Lung microvascular endothelial cell (primary cell): ENCODE data around the gene KYAT1. TPM values are rescaled to one million over a fixed set of nuclear protein-coding genes. Genes with fewer than 3 reads are reported as not detected.
A peak's percentile ranks its signal among the peaks of the same experiment; 100 is the strongest.

Experiments used
- DNase-seq, 2 donors: peaks; one replicate each; pipeline versions ENCODE4 v3.0.0 to v3.0.0-alpha.2; 2010; ENCODE audit warnings: low read depth in 2 of 2
- total RNA-seq: library from RNA; depleted of rRNA; stranded (reverse); fragments of >200 nt; gene quantifications from 2 replicates; pipeline ENCODE4 v1.2.1, GENCODE V29; 2014

Gene KYAT1
- total RNA-seq, result 3.5 and 5.6 TPM in 2 replicates

DNA sequence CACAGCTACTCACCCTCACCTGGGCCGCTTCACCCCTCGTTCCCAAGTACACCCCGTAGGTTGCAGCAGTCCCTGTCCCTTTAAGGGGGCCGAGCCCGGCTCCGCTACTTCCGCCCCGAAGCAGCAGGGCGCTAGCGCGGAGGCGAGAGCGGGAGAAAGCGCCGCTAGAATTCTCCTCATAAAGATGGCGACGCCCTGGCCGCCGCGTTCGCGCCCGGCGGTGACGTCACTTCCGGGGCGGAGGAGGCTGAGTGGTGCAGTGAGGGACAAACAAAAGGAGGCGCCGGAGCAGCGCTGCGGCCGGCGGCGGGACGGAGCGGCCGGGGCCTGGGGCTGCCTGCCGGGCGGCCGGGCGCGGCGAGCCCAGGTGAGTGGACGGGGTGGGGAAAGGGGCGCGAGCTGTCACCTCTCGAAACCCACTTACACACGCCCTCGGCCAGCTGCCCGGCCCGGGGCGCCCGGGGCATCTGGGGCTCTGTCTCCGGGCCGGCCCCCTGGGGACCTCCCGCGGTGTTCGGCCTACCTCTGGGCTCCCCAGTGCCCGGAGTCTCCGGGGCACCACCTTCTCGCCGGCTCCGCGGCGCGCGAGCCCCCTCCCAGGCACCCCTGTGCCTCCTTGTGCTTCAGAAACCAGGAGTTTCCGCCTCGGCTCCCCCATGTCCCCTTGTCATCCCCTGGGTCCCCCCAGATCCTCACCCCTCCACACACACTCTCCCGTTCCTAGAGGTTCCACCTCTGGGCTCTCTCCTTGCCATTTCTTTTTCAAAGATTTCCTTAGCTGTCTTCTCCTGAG lies at the start of gene KYAT1, which contains the start of gene LRRC8A:
TSS of gene KYAT1 (minus strand) at position 67 of the 793 bp plus-strand sequence. CDS start 36,545 bp downstream, outside the sequence.
TSS of gene LRRC8A (plus strand) at position 250 of the 793 bp plus-strand sequence. CDS start 25,032 bp downstream, outside the sequence.
- DNase-seq, result peak; percentile 97

DNA sequence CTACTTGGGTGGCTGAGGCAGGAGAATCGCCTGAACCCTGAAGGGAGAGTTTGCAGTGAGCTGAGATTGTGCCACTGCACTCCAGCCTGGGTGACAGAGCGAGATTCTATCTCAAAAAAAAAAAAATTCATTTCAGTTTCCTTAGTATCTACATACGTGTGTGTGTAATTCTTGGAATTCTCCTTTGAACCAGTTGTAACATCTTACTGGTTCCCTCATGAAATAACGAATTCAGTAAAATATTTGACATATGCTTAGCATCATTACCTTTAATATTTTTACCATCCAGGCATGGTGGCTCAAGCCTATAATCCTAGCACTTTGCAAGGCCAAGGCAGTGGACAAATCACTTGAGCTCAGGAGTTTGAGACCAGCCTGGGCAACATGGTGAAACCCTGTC lies 47.8 kb upstream of the KYAT1 start:
- DNase-seq, result no peak

- no peak for DNase-seq
Measured at GRCh38 chr9:128928624-128929023, 46.9 kb upstream of the KYAT1 start.

DNA sequence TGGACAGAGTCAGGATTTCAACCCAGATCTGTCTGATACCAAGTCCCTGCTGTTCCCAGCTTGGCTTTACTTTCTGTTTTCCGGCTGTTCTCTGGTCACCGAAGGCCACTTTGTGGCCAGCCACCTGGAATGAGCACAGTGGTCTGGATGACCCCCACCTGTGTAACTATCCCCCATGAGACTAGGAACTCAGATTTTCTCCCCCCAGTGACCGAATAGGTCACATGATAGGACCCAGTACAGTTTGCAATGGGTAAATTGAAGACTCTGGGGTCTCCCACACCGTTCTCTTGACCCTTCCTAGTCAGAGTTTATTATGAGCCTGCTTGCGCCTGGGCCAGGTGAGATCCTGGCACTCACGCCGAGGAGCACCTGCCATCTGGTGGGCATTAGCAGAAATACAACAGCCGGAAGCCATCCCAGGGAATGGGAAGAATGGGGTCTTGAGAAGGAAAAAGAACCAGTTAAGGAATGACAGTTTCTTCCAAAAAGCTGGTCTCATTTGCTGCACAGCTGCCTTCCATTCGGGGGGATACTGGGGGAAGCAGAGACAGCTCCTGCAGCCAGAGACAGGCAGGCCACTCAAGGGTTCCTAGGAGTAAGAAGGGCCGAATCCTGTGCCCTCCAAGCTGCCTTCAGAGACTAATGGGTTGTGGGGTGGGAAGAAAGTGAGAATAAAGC lies 46.1 kb upstream of the KYAT1 start:
- peak; percentile 59 to 71 for DNase-seq

DNA sequence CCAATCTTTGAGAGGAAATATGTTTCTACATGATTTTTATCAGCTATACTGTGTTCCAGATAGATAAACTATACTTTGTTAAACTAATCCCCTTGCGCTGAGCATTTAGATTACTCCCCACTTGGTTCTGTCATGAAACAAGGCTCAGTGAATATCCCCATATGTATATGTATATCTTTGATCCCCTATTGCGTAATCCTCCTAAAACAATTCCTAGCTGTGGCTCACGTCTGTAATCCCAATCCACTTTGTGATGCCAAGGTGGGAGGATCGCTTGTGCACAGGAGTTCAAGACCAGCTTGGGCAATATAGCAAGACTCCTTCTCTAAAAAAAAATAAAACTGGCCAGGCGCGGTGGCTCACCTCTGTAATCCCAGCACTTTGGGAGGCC lies 41.7 kb upstream of the KYAT1 start:
- DNase-seq, result no peak

DNA sequence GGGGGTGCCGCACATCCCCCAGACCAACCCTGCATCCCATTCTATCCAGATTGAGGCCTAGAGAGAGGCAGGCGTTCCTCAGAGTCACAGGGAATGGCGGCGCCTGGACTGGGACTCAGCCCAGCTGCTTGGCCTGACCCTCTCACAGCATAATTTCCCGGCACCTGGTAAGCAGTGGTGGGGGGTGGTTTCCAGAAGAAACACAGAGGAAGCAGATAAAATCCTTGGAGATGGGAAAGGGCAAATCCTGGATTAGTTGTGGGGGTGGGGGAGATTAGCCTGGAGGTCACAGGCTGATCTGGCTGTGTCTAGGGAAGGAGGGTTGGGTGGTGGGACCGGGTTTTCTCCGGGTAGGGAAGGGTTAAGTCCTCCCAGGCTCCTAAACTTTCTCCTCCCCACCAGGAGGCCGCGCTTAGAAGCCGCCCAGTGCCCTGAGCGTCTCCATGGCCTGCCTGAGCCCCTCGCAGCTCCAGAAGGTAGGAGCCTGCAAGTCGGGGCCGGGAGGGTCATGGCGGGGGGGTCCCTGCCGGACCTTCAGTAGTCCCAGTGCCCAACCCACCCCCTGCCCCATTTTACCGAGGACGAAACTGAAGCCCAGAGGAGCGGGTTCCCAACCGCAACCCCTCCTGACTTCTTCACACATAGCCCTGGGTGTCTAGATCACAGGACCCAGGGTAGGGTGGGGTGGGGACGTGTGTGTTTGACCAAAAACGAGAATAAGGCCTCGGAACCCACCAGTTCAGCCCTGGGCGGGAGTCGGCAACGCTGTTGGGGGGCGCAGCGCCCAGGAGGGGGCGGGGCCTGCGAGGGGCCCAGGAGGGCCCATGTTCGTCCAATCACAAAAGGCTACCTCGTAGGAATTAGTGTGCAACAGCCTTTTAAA lies 40.4 kb upstream of the KYAT1 start:
- DNase-seq, result no peak

- no peak for DNase-seq
Measured at GRCh38 chr9:128920381-128921058, 38.8 kb upstream of the KYAT1 start, which contains the start of gene PHYHD1. PHYHD1 (plus strand) TSS chr9:128920982; CDS start chr9:128922324, 1,342 bp downstream.

- no peak for DNase-seq
Measured at GRCh38 chr9:128919402-128920089, 37.8 kb upstream of the KYAT1 start.

DNA sequence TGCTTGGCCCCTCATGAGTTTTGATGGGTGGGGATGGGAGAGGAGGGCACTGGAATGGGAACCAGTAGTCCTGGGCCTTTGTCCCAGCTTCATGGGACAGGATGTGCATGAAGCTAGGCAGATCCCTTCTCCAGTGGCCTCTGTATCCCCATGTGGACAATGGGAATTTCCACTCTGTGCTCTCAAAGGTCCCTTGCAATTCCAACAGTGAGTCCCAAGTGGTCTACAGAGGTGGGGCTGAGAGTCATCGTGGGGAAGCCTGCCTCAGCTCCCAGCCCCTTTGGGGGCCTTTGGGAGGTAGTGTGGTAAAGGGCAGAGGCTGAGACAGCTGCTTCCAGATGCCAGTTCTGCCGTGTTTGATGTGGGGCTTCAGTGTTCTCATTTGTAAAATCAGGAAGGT lies 37.2 kb upstream of the KYAT1 start:
- no peak for DNase-seq

DNA sequence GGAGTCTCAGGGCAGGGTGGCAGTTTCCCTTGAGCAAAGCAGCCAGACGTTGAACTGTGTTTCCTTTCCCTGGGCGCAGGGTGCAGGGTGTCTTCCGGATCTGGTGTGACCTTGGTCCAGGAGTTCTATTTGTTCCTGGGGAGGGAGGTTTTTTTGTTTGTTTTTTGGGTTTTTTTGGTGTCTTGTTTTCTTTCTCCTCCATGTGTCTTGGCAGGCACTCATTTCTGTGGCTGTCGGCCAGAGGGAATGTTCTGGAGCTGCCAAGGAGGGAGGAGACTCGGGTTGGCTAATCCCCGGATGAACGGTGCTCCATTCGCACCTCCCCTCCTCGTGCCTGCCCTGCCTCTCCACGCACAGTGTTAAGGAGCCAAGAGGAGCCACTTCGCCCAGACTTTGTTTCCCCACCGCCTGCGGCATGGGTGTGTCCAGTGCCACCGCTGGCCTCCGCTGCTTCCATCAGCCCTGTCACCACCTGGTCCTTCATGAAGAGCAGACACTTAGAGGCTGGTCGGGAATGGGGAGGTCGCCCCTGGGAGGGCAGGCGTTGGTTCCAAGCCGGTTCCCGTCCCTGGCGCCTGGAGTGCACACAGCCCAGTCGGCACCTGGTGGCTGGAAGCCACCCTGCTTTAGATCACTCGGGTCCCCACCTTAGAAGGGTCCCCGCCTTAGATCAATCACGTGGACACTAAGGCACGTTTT lies 35.5 kb upstream of the KYAT1 start:
- peak in 1 of 2 donors; percentile 79 for DNase-seq

- DNase-seq, result no peak
Measured at GRCh38 chr9:128916745-128917144, 35.0 kb upstream of the KYAT1 start.

GRCh38 chr9:128916204-128916603 lies 34.5 kb upstream of the KYAT1 start:
- no peak for DNase-seq

DNA sequence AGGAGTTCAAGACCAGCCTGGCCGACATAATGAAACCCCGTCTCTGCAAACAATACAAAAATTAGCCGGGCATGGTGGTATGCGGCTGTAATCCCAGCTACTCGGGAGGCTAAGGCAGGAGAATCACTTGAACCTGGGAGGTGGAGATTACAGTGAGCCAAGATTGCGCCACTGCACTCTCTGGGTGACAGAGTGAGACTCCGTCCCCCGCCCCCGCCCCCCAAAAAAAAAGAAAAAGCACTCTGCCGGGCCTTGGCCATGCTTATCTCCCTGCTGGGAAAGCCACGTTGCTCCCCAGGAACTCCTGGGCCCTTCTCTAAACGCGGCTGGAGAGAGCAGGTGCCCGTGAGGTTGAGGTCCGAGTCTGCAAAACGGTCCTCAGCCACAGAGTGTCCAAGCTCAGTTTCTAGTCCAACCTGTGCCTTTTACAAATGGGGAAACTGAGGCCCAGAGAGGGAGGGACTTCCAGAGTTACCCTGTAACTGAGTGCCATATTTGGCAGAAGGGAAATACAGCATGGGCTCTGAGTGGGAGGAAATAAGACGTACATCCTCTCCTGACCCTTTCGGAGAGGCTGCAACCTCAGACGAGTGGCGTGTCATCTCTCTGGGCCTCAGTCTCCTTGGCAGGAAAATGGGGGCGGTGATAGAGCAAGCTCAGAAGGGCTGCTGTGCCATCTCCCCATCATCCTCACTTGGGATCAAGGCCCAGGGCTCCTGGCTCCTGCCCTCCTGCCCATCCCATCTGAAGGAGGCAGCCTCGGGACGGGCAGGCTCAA lies 32.4 kb upstream of the KYAT1 start:
- DNase-seq, result no peak

GRCh38 chr9:128913048-128913900 lies 31.5 kb upstream of the KYAT1 start:
- DNase-seq, result no peak

GRCh38 chr9:128912270-128912853 lies 30.6 kb upstream of the KYAT1 start:
- DNase-seq, result peak; percentile 47 to 92

DNA sequence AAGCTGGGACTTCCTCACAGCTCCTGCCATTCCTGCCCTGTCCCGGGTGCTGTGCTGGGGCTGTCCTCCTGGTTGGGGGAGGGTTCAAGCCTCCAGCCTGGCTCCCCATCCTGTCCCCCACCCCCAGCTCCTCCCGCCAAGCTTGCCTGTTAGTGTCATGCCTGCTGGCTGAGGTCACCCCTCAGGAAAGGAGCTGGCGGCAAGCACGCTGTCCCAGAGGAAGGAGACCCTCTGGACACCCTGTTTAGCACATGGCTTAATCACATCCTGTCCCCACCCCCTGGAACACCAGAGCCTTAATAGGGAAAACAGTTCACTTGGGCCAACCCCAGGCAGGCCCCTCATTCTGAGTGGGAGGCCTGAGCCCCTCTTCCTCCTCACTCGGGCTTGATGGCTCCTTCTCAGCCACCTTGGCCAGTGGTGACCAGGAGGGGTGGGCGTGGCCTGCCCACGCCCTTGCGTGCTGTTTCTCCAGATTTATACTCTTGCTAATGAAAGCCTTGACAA lies 29.8 kb upstream of the KYAT1 start:
- peak; percentile 76 to 86 for DNase-seq

DNA sequence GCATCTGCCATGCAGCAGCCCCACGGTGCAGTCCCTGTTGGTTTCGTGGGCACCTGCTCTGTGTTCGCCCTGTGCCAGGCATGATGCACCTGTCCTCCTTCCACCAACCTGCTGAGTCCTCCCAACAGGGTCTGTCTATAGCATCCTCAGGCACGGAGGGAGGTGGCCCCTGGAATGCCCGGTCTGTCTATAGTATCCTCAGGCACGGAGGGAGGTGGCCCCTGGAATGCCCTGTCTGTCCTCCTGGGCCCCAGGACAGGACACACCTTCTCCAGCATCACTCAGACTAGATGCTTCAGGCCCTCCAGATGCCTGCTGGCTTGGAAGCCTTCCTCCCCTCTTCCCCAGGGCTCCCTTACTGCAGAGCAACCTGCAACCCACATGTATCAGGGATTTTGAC lies 29.2 kb upstream of the KYAT1 start:
- DNase-seq, result no peak

- no peak for DNase-seq
Measured at GRCh38 chr9:128909859-128910258, 28.1 kb upstream of the KYAT1 start.
